GM12878 (cell line): ENCODE measurements around the gene CHD9. TPM values are rescaled to one million over a fixed set of nuclear protein-coding genes. Genes with fewer than 3 reads are reported as not detected.

Experiments used
- ATAC-seq: fragments of 200-7000 bp; cut with Tn5 transposase; 3 replicates; pipeline ENCODE4 v1.9.1; 2020; ENCODE audit warnings: mild to moderate bottlenecking, moderate library complexity
- BruUV-seq: library from RNA; stranded (reverse); fragments of 400-500 nt; replicated peaks from 2 replicates; lab custom pipeline; 2021; lab: Mats Ljungman, UMichigan
- CTCF ChIA-PET: fragments of 300-600 bp; sonication (Branson Sonifier 250); formaldehyde crosslinking; extraction: SDS; loops from one replicate; lab custom pipeline; 2021; ENCODE audit warnings: inconsistent platforms; lab: Yijun Ruan, JAX
- POLR2A ChIA-PET: fragments of 350-600 bp; formaldehyde crosslinking; extraction: SDS; loops from one replicate; lab custom pipeline; 2021; ENCODE audit warnings: inconsistent platforms; lab: Charles Lee
- RAD21 ChIA-PET: fragments of 300-600 bp; sonication (Branson Sonifier 250); formaldehyde crosslinking; loops from one replicate; lab custom pipeline; 2023; ENCODE audit warnings: antibody characterized with exemption; ENCODE audit not compliant: unreplicated experiment; lab: Charles Lee
- SMC1A ChIA-PET: fragments of 300-600 bp; sonication (Branson Sonifier 250); formaldehyde crosslinking; loops from one replicate; lab custom pipeline; 2023; ENCODE audit not compliant: unreplicated experiment, uncharacterized antibody; lab: Charles Lee
- DNase-seq: peaks from one replicate; pipeline ENCODE4 v3.0.0-alpha.2; 2011; ENCODE audit warnings: low read depth, low spot score
- FAIRE-seq: peaks from 3 replicates; lab custom pipeline; 2011; peaks lifted over from hg19 to GRCh38; lab: Jason Lieb, UNC
- H2AFZ ChIP-seq: 2 replicates; pipeline ENCODE4 v1.6.0; 2011; ENCODE audit warnings: low read depth, low read length, control low read depth; ENCODE audit not compliant: control insufficient read depth
- H3K27ac ChIP-seq: 2 replicates; pipeline ENCODE4 v1.5.1; 2011; ENCODE audit warnings: control low read depth; ENCODE audit not compliant: control insufficient read depth, insufficient read depth
- H3K27me3 ChIP-seq, 2 experiments: replicated peaks in 1 of 2; 2 replicates each; pipeline versions ENCODE4 v1.6.0 to v1.6.1; 2011; ENCODE audit warnings: low read length in 1 of 2; ENCODE audit not compliant: control insufficient read depth in 2 of 2, insufficient read depth in 2 of 2
- H3K36me3 ChIP-seq, 2 experiments: 2 replicates each; pipeline ENCODE4 v1.5.1; 2011; ENCODE audit warnings: low read length in 1 of 2; ENCODE audit not compliant: control insufficient read depth in 2 of 2, insufficient read depth in 2 of 2
- H3K4me1 ChIP-seq: 2 replicates; pipeline ENCODE4 v1.6.1; 2011; ENCODE audit warnings: mild to moderate bottlenecking, low read length, moderate library complexity, mixed read lengths; ENCODE audit not compliant: control insufficient read depth, insufficient read depth
- H3K4me2 ChIP-seq: 2 replicates; pipeline ENCODE4 v1.6.0; 2011; ENCODE audit warnings: control low read depth; ENCODE audit not compliant: control insufficient read depth, insufficient read depth
- H3K4me3 ChIP-seq: fragments of 200-600 bp; sonication (generic); 2 replicates; pipeline ENCODE4 v1.5.1; 2016
- H3K79me2 ChIP-seq: 2 replicates; pipeline ENCODE4 v1.6.0; 2011; ENCODE audit warnings: low read length; ENCODE audit not compliant: control insufficient read depth, insufficient read depth
- H3K9ac ChIP-seq: 2 replicates; pipeline ENCODE4 v1.8.0; 2011; ENCODE audit warnings: low read length, control low read depth, mixed read lengths; ENCODE audit not compliant: control insufficient read depth, insufficient read depth
- H3K9me3 ChIP-seq: replicated peaks from 3 replicates; pipeline ENCODE4 v1.5.1; 2011; ENCODE audit warnings: mild to moderate bottlenecking, low read length; ENCODE audit not compliant: control insufficient read depth, insufficient read depth
- H4K20me1 ChIP-seq: 2 replicates; pipeline ENCODE4 v1.6.0; 2011; ENCODE audit not compliant: control insufficient read depth, insufficient read depth
- ETV6 ChIP-seq, 2 experiments: fragments of 450-650 bp in 1 of 2; IDR thresholded peaks in 1 of 2; conservative IDR thresholded peaks in 1 of 2; 2 replicates each; pipeline ENCODE4 v1.6.1; 2014; ENCODE audit warnings: antibody characterized with exemption in 1 of 2, borderline replicate concordance in 1 of 2, low read depth in 1 of 2, mild to moderate bottlenecking in 1 of 2, moderate library complexity in 1 of 2
- MEF2A ChIP-seq: IDR thresholded peaks from 2 replicates; pipeline ENCODE4 v1.6.1; 2011; ENCODE audit warnings: low read depth, mild to moderate bottlenecking, low read length, moderate library complexity; ENCODE audit not compliant: insufficient read depth
- MYB ChIP-seq: fragments of 150-350 bp; IDR thresholded peaks from 2 replicates; pipeline ENCODE4 v1.6.1; 2014; ENCODE audit warnings: mild to moderate bottlenecking, low read depth, low read length, borderline replicate concordance
- SUPT20H ChIP-seq: IDR thresholded peaks from 2 replicates; pipeline ENCODE4 v1.6.1; 2011; ENCODE audit warnings: low read depth, mild to moderate bottlenecking, low read length, moderate library complexity, borderline replicate concordance; ENCODE audit not compliant: control insufficient read depth
- TCF12 ChIP-seq: IDR thresholded peaks from 2 replicates; pipeline ENCODE4 v1.6.1; 2011; ENCODE audit warnings: low read depth, mild to moderate bottlenecking, low read length
- WGBS: methylation state at CpG from one replicate; pipeline ENCODE4 v1.1.6; 2016; ENCODE audit warnings: low lambda C conversion rate; ENCODE audit not compliant: insufficient replicate concordance, insufficient coverage; ENCODE audit errors: missing lambda C conversion rate; 5-methylcytosine and 5-hydroxymethylcytosine counted together
- in situ Hi-C: fragments of 300-500 bp; cut with MboI; formaldehyde crosslinking; loops from 9 replicates; pipeline ENCODE4 v1.14.3; 2018; ENCODE audit warnings: mixed read lengths
- intact Hi-C: fragments of 100-400 bp; cut with micrococcal nuclease; formaldehyde crosslinking; loops from one replicate; pipeline ENCODE4 v1.14.2; 2022; ENCODE audit not compliant: unreplicated experiment
- polyA plus RNA-seq, 11 experiments: library from polyadenylated mRNA; depleted of rRNA in 4 of 11; unstranded in 6 of 11; stranded (reverse) in 5 of 11; fragments of >200 nt; fragmentation: Nextera tagmentation in 4 of 11; fragmentation: Illumina TruSeq in 1 of 11; extraction: Ambion mirVana in 4 of 11; extraction: Trizol in 1 of 11; gene quantifications; 1 replicate in 1 of 11; 2 replicates in 10 of 11; pipeline versions ENCODE4 v1.2.1 to v1.2.3, GENCODE V29; 2011 to 2016; ENCODE audit warnings: inconsistent platforms in 2 of 11, missing spikeins in 2 of 11, low read depth in 1 of 11
- total RNA-seq, 4 experiments: library from RNA; depleted of rRNA in 3 of 4; stranded (reverse); fragments of >200 nt in 3 of 4; fragmentation: Illumina TruSeq in 1 of 4; extraction: Trizol in 1 of 4; gene quantifications; 2 replicates each; pipeline versions ENCODE4 v1.2.1 to v1.2.3, GENCODE V29; 2013 to 2021
- TF ChIP-seq, protein P1 (sequence below): fragments of 450-650 bp; IDR thresholded peaks from 2 replicates; pipeline ENCODE4 v1.6.1; 2017; ENCODE audit warnings: antibody characterized with exemption, mild to moderate bottlenecking, moderate library complexity

Gene CHD9
- total and polyA plus RNA-seq, 10 of the 15 experiments (the other 5 are each of a cell fraction or from before 2014, with no cell fraction given): 29.2 to 95.7 (median 54.3) TPM

DNA sequence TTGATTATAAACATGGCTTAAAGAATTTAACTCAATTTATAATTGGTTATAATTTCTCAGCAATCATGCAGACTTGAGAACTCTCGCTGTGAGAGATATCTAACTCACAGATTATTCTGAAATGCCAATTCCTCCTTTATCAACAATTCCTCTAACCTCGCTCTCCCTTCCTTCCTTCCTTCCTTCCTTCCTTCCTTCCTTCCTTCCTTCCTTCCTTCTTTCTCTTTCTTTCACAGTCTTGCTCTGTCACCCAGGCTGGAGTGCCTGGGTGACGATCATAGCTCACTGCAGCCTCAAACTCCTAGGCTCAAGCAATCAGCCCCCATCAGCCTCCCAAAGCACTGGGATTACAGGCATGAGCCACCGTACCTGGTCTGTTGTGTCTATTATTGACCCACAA lies 42.4 kb downstream of the CHD9 start:
- TF ChIP-seq MEF2A (no peak), MYB (no peak), SUPT20H (no peak), TCF12 (no peak), ETV6 (conservative IDR thresholded peaks at IDR 0.05 in 1 of 2, IDR thresholded peaks at IDR 0.05 in 1 of 2; ENCODE audit: borderline replicate concordance in 1 of 2, low read depth in 1 of 2) (peak in 1 of 2 experiments; percentile 65; a peak in 2 of 4 replicates)
- TF ChIP-seq, protein P1, sequence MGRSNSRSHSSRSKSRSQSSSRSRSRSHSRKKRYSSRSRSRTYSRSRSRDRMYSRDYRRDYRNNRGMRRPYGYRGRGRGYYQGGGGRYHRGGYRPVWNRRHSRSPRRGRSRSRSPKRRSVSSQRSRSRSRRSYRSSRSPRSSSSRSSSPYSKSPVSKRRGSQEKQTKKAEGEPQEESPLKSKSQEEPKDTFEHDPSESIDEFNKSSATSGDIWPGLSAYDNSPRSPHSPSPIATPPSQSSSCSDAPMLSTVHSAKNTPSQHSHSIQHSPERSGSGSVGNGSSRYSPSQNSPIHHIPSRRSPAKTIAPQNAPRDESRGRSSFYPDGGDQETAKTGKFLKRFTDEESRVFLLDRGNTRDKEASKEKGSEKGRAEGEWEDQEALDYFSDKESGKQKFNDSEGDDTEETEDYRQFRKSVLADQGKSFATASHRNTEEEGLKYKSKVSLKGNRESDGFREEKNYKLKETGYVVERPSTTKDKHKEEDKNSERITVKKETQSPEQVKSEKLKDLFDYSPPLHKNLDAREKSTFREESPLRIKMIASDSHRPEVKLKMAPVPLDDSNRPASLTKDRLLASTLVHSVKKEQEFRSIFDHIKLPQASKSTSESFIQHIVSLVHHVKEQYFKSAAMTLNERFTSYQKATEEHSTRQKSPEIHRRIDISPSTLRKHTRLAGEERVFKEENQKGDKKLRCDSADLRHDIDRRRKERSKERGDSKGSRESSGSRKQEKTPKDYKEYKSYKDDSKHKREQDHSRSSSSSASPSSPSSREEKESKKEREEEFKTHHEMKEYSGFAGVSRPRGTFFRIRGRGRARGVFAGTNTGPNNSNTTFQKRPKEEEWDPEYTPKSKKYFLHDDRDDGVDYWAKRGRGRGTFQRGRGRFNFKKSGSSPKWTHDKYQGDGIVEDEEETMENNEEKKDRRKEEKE: no peak
- TF ChIP-seq, all 136 proteins: peak for 1
- ChIA-PET SMC1A (interaction anchor here (0.7 to 11.1 kb wide), 3 partner anchors 14 to 62 kb away, joined by 3 to 270 read pairs (median 41); partner anchors contain the start of gene CHD9), RAD21 (interaction anchor here (1.1 to 10.4 kb wide), 2 partner anchors 36 to 41 kb away, joined by 4 to 107 read pairs; partner anchors contain the start of gene CHD9), CTCF (interaction anchor here (2.2 kb wide), 1 partner anchor 111 kb away, joined by 10 read pairs; no protein-coding TSS in a partner anchor), POLR2A (interaction anchor here (6.8 kb wide), 1 partner anchor 37 kb away, joined by 142 read pairs; the partner anchor contains the start of gene CHD9)
- Histone ChIP-seq H3K4me3 (no peak overlapping the region), H3K9me3 (no peaks in the 10 kb centered on the region), H3K9ac (no peak overlapping the region), H3K27ac (peak overlapping the region; percentile 96), H3K4me2 (no peak overlapping the region), H3K4me1 (peaks cover 45% of the 10 kb centered on the region), H3K36me3 (no peaks in the 10 kb centered on the region; a peak in 1 of 4 replicates), H3K27me3 (no peaks in the 10 kb centered on the region), H3K79me2 (peaks cover 61% of the 10 kb centered on the region), H2AFZ (no peak overlapping the region), H4K20me1 (no peaks in the 10 kb centered on the region)
- intact Hi-C loops: no loop called here
- no peak for DNase-seq
- no TSS peak for BruUV-seq
- ATAC-seq: no peak
- in situ Hi-C loops: loop anchor here (5.0 kb wide), 1 partner anchor 35 kb away; no protein-coding TSS in a partner anchor
- FAIRE-seq: no peak
- WGBS: 48% methylated on average over 4 of the region's 4 CpGs
